ENCODE results near the gene COL19A1. TPM values are rescaled to one million over a fixed set of nuclear protein-coding genes. Genes with fewer than 3 reads are reported as not detected.

The COL19A1 gene
- total RNA-seq, 4 donors from 2014 or later: 0.09 TPM; not detected in 3

DNA sequence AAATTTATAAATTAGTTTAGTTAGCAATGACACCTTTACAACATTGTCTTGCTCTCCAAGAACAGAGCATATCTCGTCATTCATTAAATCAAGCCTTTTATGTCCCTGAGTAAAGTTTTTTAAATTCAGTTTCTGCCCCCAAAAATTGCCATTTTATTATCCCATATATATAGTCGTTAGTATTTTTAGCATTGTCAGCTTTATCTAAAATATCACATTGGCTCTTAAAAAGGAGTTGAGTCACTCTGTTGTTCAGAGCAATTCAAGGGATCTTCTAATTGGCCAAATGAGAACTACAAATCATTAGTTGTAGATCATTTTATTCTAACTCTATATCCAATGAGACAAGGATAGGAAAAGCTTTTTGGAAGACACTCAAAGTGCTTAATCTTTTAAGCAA, 309.4 kb downstream of the COL19A1 start:
- DNase-seq (ENCODE audit: low spot score) (no peak), ATAC-seq (ENCODE audit: low FRiP score) (no peak)
- TF ChIP-seq, protein P1, sequence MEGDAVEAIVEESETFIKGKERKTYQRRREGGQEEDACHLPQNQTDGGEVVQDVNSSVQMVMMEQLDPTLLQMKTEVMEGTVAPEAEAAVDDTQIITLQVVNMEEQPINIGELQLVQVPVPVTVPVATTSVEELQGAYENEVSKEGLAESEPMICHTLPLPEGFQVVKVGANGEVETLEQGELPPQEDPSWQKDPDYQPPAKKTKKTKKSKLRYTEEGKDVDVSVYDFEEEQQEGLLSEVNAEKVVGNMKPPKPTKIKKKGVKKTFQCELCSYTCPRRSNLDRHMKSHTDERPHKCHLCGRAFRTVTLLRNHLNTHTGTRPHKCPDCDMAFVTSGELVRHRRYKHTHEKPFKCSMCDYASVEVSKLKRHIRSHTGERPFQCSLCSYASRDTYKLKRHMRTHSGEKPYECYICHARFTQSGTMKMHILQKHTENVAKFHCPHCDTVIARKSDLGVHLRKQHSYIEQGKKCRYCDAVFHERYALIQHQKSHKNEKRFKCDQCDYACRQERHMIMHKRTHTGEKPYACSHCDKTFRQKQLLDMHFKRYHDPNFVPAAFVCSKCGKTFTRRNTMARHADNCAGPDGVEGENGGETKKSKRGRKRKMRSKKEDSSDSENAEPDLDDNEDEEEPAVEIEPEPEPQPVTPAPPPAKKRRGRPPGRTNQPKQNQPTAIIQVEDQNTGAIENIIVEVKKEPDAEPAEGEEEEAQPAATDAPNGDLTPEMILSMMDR (IDR thresholded peaks at IDR 0.05): no peak

DNA sequence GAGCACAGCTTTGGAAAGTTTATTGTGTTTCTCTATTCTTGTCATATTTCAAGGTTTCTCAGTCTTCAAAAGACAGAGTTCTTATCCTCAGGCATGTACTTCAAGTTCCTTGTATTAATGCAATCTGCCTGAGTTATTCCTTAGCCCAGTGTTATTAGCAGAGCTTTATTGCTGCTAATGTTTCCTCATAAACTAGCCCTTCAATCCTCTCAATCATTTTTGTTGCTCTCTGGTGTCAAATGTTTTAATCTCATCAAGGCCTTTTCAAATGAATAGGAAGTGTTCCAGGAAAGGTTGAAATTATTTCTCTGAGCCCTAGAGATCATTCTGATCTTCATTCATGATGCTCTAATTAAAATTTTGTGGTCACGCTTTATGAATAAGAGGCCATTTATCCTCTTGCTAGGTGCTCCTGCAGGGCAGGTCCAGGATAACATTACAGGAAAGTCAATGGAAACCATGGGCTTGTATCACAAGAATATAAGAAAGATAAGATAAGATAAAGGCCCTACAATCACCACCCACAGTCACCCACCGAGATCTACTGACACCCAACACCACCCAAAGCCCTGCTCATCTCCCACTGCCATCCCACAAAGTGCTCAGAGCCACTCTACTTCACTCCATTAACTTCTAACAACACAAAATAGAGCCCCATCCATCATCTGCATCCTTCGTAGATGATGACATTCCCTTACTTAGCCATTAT, 310.6 kb downstream of the COL19A1 start:
- TF ChIP-seq, protein P1 (IDR thresholded peaks at IDR 0.05): no peak
- no peak for DNase-seq (ENCODE audit: low spot score)
- no peak for ATAC-seq (ENCODE audit: low FRiP score)

DNA sequence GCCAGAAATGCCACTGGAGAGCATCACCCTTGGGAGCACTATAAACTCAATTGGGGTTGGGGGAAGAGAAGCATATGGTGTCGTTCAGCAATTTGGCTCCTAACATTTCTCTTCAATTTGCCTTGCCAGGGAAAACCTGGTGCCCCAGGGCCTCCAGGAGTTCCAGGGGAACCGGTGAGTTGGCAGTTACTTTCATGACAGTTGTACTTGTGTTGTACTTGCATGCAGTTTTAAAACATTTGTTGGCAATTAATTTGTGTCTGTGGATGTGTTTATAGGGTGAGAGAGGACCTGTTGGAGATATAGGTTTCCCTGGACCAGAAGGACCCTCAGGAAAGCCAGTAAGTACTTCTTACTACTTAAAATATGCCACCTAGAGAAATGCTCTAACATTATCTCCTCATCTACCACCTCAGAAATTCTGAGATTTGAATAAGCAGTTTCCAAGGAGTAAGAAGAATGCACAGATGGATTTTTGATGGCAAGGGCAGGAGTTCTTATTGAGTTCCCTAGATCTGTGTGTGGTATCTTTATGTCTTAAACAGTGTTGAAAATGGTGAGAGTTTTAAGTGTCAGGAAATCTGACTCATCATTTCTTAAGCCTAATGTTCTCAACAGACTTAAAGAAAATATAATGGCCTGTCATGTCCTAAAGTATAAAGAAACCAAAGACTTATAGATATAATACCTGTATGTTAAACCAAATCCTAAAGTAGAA, 314.0 kb downstream of the COL19A1 start:
- DNase-seq (ENCODE audit: low spot score): no peak
- no peak for ATAC-seq (ENCODE audit: low FRiP score)

DNA sequence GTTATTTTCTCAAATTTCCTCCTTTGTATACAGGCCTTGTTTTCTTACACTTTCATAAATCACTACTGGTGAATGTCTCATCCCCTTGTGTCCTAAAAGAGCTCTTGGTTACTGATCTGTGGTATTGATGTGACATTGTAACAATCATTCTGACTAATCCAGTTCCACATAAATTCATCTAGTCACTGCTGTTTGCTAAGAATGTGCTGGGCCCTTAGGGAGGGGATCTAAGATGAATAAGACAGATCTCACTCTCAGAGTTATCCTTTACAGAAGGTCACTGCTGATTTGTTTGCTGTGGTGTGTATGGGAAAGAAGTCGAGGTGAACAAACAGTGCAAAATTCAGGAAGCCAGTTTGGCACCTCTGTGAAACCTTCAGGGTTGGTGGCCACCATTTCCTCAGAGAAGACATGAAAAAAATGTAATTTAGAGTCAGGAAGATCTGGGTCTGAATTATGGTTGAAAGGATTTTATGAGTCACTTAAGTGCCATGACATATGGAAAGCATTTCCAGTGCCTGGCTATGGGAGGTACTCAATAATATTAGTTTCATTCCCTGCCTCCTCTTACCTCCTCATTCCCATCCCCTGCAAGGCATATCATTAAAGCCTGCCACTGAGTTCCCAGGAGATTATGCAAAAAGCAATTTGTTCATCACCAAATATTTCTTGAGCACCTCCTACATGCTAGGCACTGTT, 314.7 kb downstream of the COL19A1 start:
- ATAC-seq (ENCODE audit: low FRiP score): no peak
- TF ChIP-seq, protein P1 (IDR thresholded peaks at IDR 0.05): no peak
- DNase-seq (ENCODE audit: low spot score): no peak

More for the DNA sequence above, 314.0 kb downstream of the COL19A1 start:
- TF ChIP-seq, protein P1 (IDR thresholded peaks at IDR 0.05): no peak

DNA sequence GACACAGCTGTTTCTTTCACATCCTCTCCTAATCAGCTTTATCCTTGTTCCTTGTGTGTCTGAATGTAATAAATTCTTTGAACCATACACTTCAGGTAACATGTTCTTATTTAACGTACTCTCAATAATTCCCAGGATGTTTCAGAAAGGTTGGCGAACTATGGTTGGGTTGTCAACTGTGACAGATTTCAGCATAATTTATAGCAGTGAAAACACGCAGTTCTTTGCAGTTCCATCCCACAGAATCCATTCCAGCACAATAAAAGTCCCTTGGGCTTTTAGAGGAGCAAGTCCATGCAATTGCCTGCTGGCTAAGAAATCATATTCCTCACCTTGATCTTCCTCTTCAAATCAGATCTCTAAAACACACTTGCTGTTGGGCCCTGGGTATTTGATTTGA, 317.2 kb downstream of the COL19A1 start:
- DNase-seq (ENCODE audit: low spot score) (no peak), ATAC-seq (ENCODE audit: low FRiP score) (no peak)

DNA sequence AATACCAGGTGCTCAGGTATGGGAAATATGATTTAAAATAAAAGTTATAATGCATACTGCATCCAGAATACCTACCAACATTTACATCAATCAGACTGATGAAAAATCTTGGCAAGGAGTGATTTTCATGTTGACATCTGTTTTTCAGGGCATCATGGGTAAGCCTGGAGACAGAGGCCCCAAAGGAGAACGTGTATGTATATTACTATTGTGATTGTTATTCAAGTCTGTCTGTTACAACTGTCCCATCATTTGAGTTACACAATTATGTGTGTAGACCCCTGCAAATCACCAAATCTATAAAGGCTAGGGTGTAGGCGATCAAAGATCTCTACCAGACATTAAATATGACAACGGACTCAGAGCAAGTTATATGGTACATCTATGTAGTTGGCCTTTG, 318.4 kb downstream of the COL19A1 start:
- TF ChIP-seq, protein P1 (IDR thresholded peaks at IDR 0.05): no peak
- ATAC-seq (ENCODE audit: low FRiP score) (no peak), DNase-seq (ENCODE audit: low spot score) (no peak)

More for the DNA sequence above, 317.2 kb downstream of the COL19A1 start:
- TF ChIP-seq, protein P1 (IDR thresholded peaks at IDR 0.05): no peak
